NCI-H1436 (cell line): ENCODE data around the gene IL27RA.

Source experiments
- DNase-seq: peaks from one replicate; lab custom pipeline; 2025; lab: John Stamatoyannopoulos, UW

Gene IL27RA

GRCh38 chr19:14031719-14032480 lies at the start of gene IL27RA:
TSS of gene IL27RA (plus strand) at chr19:14031762. CDS start at chr19:14031873, 111 bp downstream.
- peak; percentile 36 for DNase-seq

- DNase-seq: no peak
Measured at GRCh38 chr19:13981988-13982501, 49.5 kb upstream of the IL27RA start.

- no peak for DNase-seq
Measured at GRCh38 chr19:13982773-13983172, 48.8 kb upstream of the IL27RA start.

GRCh38 chr19:13983213-13983889 lies 48.2 kb upstream of the IL27RA start:
- peak; percentile 48 for DNase-seq

GRCh38 chr19:13984186-13984585 lies 47.4 kb upstream of the IL27RA start:
- DNase-seq: no peak

- DNase-seq: peak; percentile 20
Measured at GRCh38 chr19:13984875-13985741, 46.5 kb upstream of the IL27RA start.

- DNase-seq: peak; percentile 74
Measured at GRCh38 chr19:13985771-13986347, 45.7 kb upstream of the IL27RA start.

- peak; percentile 73 for DNase-seq
Measured at GRCh38 chr19:13986348-13986904, 45.1 kb upstream of the IL27RA start.

GRCh38 chr19:13987101-13987890 lies 44.3 kb upstream of the IL27RA start:
- DNase-seq: no peak

- no peak for DNase-seq
Measured at GRCh38 chr19:13989487-13989886, 42.1 kb upstream of the IL27RA start.

GRCh38 chr19:13990085-13990484 lies 41.5 kb upstream of the IL27RA start:
- no peak for DNase-seq

GRCh38 chr19:13992025-13992424 lies 39.5 kb upstream of the IL27RA start:
- no peak for DNase-seq

- DNase-seq: no peak
Measured at GRCh38 chr19:13993590-13994300, 37.8 kb upstream of the IL27RA start.

- no peak for DNase-seq
Measured at GRCh38 chr19:13995017-13995728, 36.4 kb upstream of the IL27RA start.

- DNase-seq: no peak
Measured at GRCh38 chr19:13995878-13996765, 35.4 kb upstream of the IL27RA start.

GRCh38 chr19:13996928-13997630 lies 34.5 kb upstream of the IL27RA start:
- DNase-seq: no peak

- DNase-seq: no peak
Measured at GRCh38 chr19:13997631-13997962, 34.0 kb upstream of the IL27RA start.

GRCh38 chr19:13998426-13998825 lies 33.1 kb upstream of the IL27RA start:
- no peak for DNase-seq
